ENCODE results near the gene SLC25A21.
"Not testable (repeated sequence)": the region's sequence is repeated elsewhere in the genome, so short reads cannot be mapped to it uniquely, and the experiment has no call there.

Gene SLC25A21

DNA sequence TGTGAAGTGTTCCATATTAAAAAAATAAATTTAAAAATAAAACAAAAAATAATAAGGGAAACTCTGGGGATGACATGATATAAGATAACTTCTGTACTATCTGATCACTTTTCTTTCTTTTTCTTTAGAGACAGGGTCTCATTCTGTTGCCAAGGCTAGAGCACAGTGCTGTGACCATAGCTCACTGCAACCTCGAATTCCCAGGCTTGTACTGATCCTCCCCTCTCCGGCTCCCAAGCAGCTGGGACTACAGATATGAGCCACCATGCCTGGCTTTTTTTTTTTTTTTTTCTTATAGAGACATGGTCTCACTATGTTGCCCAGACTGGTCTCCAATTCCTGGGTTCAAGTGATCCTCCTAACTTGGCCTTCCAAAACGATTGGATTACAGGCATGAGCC is 14.9 kb upstream of the SLC25A21 start:
- DNase-seq (ENCODE audit: low read depth in 1 of 2, low spot score in 1 of 2), result no peak

DNA sequence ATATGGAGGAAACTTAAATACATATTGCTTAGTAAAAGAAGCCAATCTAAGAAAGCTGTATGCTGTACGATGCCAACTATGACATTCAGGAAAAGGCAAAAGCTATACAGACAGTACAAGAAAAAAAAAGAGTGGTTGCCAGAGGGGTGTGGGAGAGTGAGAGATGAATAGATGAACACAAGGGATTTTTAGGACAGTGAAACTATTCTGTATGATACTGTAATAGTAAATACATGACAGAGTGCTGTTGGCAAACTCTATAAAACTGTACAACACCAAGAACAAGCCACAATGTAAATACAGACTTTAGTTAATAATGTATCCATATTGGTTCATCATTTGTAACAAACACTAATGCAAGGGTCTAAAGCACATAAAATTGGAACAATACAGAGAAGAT is 14.5 kb upstream of the SLC25A21 start:
- DNase-seq (ENCODE audit: low read depth in 1 of 2, low spot score in 1 of 2), result no peak

DNA sequence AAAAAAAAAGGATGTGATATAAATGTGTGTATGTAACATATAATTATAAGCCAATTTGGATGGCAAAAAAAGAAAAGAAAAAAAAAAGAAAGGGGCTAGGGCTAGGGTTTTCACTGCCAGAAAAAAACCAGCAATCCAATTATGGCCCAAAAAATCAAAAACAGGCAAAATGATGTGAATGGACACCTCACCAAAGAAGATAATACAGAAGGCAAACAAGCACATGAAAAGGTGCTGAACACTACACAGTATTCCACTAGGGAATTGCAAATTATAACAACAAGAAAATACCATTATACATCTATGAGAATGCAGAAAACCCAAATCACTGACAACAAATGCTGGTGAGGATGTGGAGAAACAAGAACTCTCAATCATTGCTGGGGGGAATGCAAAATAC is 13.3 kb upstream of the SLC25A21 start:
- no peak for DNase-seq (ENCODE audit: low read depth in 1 of 2, low spot score in 1 of 2)

DNA sequence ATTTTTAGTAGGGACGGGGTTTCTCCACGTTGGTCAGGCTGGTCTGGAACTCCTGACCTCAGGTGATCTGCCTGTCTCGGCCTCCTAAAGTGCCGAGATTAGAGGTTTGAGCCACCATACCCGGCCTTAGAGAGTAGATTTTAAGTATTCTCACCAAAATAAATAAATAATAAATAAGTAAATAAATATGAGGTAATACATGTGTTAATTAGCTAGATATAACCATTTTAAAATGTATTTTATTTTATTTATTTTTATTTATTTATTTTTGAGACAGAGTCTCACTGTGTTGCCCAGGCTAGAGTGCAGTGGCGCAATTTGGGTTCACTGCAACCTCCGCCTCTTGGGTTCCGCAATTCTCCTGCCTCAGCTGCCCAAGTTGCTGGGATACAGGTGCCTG is 12.1 kb upstream of the SLC25A21 start:
- not testable (repeated sequence) for DNase-seq (ENCODE audit: low read depth in 1 of 2, low spot score in 1 of 2)

DNA sequence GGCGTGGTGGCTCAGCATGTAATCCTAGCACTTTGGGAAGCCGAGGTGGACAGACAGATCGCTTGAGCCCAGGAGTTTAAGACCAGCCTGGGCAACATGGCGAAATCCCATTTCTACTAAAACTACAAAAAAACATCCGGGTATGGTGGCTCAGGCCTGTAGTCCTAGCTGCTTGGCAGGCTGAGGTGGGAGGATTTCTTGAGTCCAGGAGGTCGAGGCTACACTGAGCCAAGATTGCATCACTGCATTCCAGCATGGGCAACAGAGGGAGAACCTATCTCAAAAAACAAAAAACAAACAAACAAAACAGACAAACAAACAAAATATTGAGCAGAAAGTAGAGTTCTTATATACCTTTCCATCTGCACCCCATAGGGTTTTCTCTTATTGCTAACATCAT is 9.0 kb upstream of the SLC25A21 start:
- DNase-seq (ENCODE audit: low read depth in 1 of 2, low spot score in 1 of 2), result no peak

DNA sequence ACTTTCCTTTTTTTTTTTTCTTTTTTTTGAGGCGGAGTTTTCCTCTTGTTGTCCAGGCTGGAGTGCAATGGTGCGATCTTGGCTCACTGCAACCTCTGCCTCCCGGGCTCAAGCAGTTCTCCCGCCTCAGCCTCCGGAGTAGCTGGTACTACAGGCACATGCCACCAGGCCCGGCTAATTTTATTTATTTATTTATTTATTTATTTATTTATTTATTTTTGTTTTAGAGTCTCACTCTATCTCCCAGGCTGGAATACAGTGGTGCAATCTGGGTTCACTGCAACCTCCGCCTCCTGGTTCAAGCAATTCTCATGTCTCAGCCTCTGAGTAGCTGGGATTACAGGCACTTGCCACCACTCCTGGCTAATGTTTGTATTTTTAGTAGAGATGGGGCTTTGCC is 8.5 kb upstream of the SLC25A21 start:
- DNase-seq (ENCODE audit: low read depth in 1 of 2, low spot score in 1 of 2), result not testable (repeated sequence)

DNA sequence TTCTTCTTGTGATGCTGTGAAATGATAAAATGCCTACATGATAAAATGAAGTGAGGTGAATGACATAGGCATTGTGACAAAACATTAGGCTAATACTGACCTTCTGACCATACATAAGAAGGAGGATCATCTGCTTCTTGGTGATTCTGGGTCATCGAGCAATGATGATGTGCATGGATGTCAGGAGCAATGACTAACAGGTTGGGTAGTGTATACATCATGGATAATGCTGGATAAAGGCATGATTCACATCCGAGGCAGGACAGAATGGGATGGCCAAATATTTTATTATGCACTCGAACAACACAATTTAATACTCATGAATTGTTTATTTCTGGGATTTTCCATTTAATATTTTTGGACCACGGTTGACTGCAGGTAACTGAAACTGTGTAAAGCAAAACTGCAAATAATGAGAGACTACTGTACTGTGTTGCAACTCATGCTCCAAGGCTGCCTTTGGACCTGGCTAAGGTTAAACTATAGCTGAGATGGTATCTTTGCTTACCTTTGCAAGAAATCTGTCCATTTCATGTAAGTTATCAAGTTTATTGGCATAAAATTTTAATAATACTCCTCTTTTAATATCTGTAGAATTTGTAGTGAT is 7.6 kb upstream of the SLC25A21 start:
- DNase-seq (ENCODE audit: low read depth in 1 of 2, low spot score in 1 of 2), result no peak

DNA sequence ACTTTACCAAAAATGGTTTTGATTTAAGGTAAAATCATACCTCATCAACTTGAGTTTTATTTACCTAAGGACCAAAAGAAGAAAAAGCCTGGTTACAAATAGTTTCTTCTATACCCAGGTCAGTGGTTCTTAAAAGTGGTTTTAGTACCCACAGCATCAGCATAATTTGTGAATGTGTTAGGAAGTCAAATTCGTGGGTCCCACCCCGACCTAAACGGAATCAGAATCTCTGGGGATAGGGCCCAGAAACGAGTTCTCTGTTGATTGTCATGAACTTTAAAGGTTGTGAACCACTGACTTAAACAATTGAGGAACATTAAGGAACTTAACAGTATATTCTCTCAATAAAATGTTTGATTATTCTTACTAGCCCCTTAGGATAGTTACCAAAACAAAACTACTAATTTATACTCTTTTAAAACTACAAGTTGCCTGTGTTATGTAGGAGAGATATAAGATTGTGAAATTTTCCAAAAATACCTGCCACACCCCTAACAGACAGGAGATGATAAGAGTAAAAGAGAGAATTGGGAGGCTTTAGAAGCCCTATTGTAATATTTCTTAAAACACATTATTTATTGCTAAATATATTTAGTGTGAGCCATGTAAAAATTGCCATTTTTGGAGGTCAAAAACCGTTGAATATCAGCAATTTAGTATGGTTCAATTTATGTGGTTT is 669 bp upstream of the SLC25A21 start:
- DNase-seq (ENCODE audit: low read depth in 1 of 2, low spot score in 1 of 2), result no peak

DNA sequence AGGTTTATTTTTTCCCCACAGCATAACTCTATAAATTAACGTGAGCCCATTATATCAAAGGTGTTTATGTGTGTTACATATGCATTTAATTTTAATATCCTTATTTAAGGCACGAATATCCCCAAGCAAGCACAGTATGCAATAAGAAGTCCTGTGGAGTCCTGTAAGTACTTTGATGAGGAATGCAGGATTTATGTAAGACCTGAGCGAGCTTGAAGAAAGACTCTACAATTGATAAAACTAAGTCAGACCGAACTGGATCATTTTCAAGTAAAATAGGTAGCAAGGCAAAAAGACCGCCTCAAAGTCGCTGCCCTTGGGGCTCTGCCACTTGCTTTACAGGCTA is 755 bp downstream of the SLC25A21 start:
- no peak for DNase-seq (ENCODE audit: low read depth in 1 of 2, low spot score in 1 of 2)

DNA sequence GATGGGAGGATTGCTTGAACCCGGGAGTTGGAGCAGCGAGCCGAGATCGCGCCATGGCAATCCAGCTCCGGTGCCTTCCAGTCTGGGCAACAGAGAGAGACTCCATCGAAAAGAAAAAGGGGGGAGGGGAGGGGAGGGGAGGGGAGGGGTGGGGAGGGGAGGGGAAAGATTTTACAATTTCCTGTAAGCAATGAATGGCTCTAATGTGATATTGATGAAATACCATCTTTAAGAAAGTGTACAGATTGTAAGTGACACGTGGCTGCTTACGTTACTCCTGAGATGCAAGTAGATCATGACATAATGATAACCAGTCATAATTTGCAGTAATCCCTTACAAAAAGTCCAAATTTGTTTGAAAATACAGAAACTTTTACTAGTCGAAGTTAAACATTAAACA is 1.4 kb downstream of the SLC25A21 start:
- DNase-seq (ENCODE audit: low read depth in 1 of 2, low spot score in 1 of 2), result no peak

DNA sequence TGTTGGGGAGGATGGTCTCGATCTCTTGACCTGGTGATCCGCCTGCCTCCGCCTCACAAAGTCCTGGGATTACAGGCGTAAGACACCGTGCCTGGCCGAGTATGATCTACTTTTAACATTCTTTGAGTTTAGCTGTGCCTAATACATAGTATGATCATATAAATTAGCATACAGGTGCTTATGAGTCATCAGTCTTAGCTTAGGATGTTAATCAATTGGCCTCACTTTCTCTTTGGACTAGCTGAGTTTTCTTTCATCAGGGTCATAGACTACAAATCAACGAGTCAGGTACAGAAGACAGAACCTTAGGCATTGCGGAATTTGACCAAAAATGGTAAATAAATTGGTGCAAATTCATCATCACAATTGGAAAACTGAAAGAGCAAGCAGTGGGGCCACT is 2.2 kb downstream of the SLC25A21 start:
- no peak for DNase-seq (ENCODE audit: low read depth in 1 of 2, low spot score in 1 of 2)

DNA sequence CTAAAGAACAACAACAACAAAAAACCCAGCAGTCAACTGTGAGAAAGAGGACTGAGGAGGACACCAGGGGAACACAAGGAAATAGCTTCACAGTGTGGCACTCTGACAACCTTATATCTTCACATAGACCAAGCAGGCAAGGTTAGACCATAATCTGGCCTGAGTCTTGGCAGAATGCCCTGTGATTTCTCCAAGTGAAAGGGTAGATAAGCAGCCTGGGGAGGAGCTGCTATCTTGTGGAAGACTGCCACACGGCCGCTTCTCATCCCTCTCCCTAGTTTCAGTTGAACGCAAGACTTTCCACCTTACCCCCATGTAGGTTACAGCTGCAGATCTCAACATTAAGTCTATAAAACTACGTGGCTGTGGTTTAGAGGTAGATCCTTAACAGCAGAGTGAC is 3.7 kb downstream of the SLC25A21 start:
- no peak for DNase-seq (ENCODE audit: low read depth in 1 of 2, low spot score in 1 of 2)

DNA sequence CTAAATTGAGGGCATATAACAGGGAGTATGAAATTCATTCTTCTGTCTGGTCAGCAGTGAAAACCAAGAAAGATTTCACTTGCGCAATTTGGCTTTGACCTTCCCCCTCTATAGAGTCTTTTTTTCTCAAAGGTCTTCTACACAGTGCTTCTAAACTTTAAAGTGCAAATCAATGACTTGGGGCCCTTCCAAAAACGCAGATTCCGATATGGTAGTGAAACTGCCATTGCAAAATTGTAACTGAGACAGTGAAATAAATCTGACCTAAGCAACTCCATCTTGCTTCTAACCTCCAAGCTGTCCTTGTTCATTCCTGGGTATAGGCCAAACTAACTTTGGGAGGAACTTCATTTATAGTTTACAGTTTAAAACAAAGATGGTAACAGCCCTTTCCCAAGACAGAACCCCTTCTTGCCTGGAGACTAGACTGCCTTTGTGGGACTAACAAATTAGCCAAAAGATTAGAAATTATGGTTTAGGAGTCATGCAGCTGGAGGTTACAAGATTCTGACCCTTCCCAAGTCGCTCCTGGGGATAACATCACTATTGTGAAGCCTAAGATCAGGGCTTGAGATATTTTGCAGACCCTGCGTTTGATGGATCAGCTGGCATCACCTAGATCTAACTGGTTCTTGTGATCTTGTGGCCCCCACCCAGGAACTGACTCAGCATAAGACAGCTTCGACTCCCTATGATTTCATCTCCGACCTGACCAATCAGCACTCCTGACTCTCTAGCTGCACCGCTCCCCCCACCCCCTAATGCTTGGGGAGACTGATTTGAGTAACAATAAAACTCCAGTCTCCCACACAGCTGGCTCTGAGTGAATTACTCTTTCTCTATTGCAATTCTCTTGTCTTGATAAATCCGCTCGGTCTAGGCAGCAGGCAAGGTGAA is 5.0 kb downstream of the SLC25A21 start:
- DNase-seq (ENCODE audit: low read depth in 1 of 2, low spot score in 1 of 2), result no peak

DNA sequence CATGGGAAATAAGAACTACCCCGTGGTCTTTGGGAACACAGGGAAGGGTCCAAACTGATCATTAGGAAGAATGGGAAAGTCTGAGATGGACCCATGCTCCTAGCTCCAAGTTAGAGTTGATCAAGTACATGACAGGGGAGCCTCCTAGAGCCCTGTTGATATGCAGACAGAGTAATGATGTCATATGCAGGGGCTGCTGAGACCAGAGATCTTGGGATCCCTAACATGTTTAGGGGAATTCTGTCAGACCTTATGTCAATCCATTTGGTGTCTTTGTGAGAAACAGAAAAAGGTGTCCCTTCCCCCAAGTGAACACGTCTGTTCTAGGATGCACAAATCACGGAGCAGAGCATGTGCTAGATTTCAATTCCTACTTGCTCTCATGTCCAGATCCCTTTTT is 6.6 kb downstream of the SLC25A21 start:
- DNase-seq (ENCODE audit: low read depth in 1 of 2, low spot score in 1 of 2), result no peak

DNA sequence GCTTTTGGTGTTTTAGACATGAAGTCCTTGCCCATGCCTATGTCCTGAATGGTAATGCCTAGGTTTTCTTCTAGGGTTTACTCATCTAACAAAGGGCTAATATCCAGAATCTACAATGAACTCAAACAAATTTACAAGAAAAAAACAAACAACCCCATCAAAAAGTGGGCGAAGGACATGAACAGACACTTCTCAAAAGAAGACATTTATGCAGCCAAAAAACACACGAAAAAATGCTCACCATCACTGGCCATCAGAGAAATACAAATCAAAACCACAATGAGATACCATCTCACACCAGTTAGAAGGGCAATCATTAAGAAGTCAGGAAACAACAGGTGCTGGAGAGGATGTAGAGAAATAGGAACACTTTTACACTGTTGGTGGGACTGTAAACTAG is 10.1 kb downstream of the SLC25A21 start:
- DNase-seq (ENCODE audit: low read depth in 1 of 2, low spot score in 1 of 2), result not testable (repeated sequence)

DNA sequence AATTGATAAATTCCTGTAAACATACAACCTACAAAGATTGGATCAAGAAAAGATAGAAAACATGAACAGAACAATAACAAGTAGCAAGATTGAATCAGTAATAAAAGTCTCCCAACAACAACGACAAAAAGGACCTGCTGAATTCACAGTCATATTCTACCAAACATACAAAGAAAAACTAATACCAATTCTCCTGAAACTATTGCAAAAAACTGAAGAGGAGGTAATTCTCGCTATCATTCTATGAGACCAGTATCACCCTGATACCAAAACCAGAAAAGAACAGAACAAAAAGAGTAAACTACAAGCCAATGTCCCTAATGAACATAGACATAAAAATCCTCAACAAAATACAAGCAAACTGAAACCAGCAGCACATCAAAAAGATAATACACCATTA is 14.4 kb downstream of the SLC25A21 start:
- DNase-seq (ENCODE audit: low read depth in 1 of 2, low spot score in 1 of 2), result no peak

DNA sequence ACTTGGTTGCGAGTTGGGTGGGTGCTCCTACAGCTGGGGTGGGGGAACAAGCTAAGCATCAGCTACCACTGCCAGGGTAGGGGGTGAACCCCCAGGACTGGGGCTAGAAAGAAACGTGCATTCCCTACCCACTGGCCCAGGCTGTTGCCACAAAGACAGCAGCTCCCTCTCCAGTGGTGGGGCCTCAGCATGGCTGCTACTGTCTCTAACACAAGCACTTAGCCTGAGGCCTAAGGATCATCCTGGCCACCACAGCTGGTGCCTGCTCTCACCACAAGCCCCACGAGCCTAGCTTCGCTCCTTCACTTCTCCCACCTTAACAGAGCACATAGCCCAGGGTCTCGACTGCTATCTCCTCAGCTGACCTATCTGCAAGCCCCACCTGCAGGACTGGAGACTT is 18.9 kb downstream of the SLC25A21 start:
- no peak for DNase-seq (ENCODE audit: low read depth in 1 of 2, low spot score in 1 of 2)

DNA sequence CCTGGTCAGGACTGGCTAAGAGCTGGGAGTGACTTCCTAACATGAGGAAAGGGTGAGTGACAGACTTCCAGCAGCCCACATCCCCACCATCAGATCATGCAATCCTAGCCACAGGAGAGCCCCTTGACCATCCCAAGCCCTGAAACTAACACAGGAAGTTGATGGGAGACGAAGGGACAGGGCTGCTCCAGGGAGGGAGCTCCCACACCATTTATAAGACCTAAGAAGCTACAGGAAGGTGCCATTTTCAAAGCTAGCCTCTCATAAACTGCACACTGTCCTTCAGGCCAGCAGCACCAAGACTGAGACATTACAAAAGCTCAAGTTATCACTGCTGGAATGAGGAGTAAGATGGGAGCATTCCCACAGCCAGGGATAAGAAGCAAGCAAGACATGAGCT is 19.4 kb downstream of the SLC25A21 start:
- no peak for DNase-seq (ENCODE audit: low read depth in 1 of 2, low spot score in 1 of 2)

DNA sequence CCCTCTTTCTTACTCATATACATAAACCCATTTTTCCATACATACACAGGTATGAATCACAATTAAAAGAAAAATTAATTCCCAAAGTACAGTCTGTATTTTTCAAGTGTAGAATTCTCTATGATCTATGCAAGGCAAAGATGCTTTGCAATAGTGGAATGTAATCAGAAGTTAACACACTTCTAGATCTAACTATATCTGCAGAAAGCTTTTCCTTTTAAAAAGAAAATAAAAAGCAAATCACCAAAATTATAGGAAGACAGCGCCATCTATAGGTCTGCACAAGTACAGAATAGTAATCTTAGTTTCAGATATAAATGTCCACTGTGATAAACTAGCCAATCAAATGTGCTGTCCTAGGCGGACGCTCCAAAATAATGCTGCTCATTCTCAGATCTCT is 22.0 kb downstream of the SLC25A21 start:
- DNase-seq (ENCODE audit: low read depth in 1 of 2, low spot score in 1 of 2), result no peak

DNA sequence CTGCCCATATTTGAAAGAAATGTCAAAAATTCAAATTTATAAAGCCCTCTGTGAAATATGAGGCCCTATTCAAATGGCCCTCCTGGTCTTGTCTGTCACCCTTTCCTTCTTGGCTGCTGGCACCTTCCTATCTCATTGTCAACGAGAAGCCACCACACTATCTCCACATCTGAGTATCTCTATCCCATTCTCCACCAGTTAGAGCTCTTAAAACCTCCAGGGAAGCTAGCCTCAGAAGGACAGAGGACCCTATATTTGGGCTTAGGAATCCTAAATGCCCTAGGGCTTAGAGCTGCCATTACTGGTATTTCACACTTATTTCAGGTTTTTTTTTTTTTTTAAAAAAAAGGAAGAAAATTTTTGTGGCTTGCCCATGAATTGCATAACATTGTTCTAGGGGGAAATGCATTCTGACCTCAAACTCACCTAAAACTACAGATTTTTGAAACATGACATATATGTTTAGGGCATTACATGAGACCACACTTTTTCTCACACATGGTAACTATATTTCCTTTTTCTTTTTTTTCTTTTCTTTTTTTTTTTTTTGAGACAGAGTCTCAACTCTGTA is 25.0 kb downstream of the SLC25A21 start:
- DNase-seq (ENCODE audit: low read depth in 1 of 2, low spot score in 1 of 2), result no peak

DNA sequence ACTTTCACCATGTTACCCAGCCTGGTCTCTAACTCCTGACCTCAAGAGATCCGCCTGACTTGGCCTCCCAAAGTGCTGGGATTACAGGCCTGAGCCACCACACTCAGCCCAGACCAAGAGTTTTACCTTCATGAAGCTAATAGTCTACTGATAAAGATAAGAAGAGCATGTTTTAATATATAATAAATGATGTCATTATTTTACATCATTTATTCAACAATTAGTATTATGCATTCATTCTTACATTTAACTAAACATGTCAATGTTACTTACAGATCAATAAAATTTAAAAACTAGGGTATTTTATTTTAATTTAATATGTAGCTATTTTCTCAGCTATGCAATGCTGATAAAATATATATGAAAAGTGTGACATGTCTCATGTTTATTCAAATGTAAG is 26.0 kb downstream of the SLC25A21 start:
- not testable (repeated sequence) for DNase-seq (ENCODE audit: low read depth in 1 of 2, low spot score in 1 of 2)

DNA sequence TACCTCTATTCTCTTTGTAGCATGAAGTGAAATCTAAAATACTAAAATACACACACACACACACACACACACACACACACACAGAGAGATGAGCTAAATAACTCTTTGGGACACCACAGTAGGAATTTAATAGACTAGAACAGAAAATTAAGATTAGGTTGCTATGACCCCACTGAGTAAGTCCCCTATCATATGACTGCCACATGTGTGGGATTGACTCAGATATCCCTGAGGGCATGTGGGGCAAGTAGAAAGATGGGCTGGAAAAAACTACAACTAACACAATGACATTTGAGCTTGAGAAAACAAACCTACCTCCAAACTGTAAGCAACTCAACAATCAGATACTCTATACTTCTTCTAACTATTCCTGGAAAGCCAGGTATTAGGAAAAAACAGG is 27.0 kb downstream of the SLC25A21 start:
- DNase-seq (ENCODE audit: low read depth in 1 of 2, low spot score in 1 of 2), result no peak

All from activated CD4-positive, alpha-beta T cell treated with anti-CD3 and anti-CD28 coated beads, Interleukin-2, amount 50 U/mL, for 24 hours (primary cell).